GM18498 (cell line): ENCODE data around the gene LTB4R.
"Not testable (repeated sequence)": the region's sequence is repeated elsewhere in the genome, so short reads cannot be mapped to it uniquely, and the experiment has no call there.

Experiments used
- ATAC-seq: cut with Tn5 transposase; IDR thresholded peaks from one replicate; pipeline ENCODE4 v1.9.1; 2021; ENCODE audit warnings: mild to moderate bottlenecking, moderate library complexity; ENCODE audit not compliant: unreplicated experiment

Gene LTB4R

GRCh38 chr14:24317141-24317928, 6.0 kb downstream of the LTB4R start:
- ATAC-seq = no peak

- no peak for ATAC-seq
Observed at GRCh38 chr14:24321212-24321975, 10.1 kb downstream of the LTB4R start.

GRCh38 chr14:24322672-24323071, 11.4 kb downstream of the LTB4R start:
- ATAC-seq = no peak

GRCh38 chr14:24323341-24323740, 12.0 kb downstream of the LTB4R start:
- ATAC-seq = no peak

GRCh38 chr14:24324024-24324423, 12.7 kb downstream of the LTB4R start:
- no peak for ATAC-seq

GRCh38 chr14:24325041-24325530, 13.8 kb downstream of the LTB4R start:
- no peak for ATAC-seq

- no peak for ATAC-seq
Observed at GRCh38 chr14:24325963-24326362, 14.7 kb downstream of the LTB4R start.

- no peak for ATAC-seq
Observed at GRCh38 chr14:24327303-24327702, 16.0 kb downstream of the LTB4R start.

- not testable (repeated sequence) for ATAC-seq
Observed at GRCh38 chr14:24327914-24328313, 16.6 kb downstream of the LTB4R start.

GRCh38 chr14:24329073-24329663, 17.9 kb downstream of the LTB4R start:
- ATAC-seq = no peak

- ATAC-seq = no peak
Observed at GRCh38 chr14:24329736-24330135, 18.4 kb downstream of the LTB4R start.

- no peak for ATAC-seq
Observed at GRCh38 chr14:24330973-24331674, 19.8 kb downstream of the LTB4R start.

GRCh38 chr14:24331731-24332267, 20.5 kb downstream of the LTB4R start:
- no peak for ATAC-seq

GRCh38 chr14:24332268-24332993, 21.1 kb downstream of the LTB4R start:
- peak; percentile 88 for ATAC-seq

- no peak for ATAC-seq
Observed at GRCh38 chr14:24334431-24335291, 23.4 kb downstream of the LTB4R start, which contains the start of gene ADCY4. ADCY4 (minus strand) TSS chr14:24335071; CDS start chr14:24334652, 419 bp downstream.

GRCh38 chr14:24335461-24336171, 24.3 kb downstream of the LTB4R start:
- ATAC-seq = no peak

GRCh38 chr14:24337144-24337823, 26.0 kb downstream of the LTB4R start:
- ATAC-seq = no peak

GRCh38 chr14:24337824-24338175, 26.5 kb downstream of the LTB4R start:
- no peak for ATAC-seq
